ENCODE measurements around the gene RASGRP2. TPM values are rescaled to one million over a fixed set of nuclear protein-coding genes. Genes with fewer than 3 reads are reported as not detected.

Gene RASGRP2
- total RNA-seq, 6 donors from 2014 or later, result 20.5 to 80.7 (median 33.9) TPM

- DNase-seq, result no peak
- WGBS, 2 donors, result 86 to 89% methylated on average over 8 of the region's 8 CpGs
- ATAC-seq (ENCODE audit: low FRiP score in 2 of 2), result no peak
- no peaks in the 10 kb centered on the region for H3K9me3 ChIP-seq
- TF ChIP-seq EP300 (IDR thresholded peaks at IDR 0.05) (no peak), POLR2AphosphoS5 (IDR thresholded peaks at IDR 0.05) (no peak), POLR2A (IDR thresholded peaks at IDR 0.05) (no peak)
- TF ChIP-seq, protein P1, sequence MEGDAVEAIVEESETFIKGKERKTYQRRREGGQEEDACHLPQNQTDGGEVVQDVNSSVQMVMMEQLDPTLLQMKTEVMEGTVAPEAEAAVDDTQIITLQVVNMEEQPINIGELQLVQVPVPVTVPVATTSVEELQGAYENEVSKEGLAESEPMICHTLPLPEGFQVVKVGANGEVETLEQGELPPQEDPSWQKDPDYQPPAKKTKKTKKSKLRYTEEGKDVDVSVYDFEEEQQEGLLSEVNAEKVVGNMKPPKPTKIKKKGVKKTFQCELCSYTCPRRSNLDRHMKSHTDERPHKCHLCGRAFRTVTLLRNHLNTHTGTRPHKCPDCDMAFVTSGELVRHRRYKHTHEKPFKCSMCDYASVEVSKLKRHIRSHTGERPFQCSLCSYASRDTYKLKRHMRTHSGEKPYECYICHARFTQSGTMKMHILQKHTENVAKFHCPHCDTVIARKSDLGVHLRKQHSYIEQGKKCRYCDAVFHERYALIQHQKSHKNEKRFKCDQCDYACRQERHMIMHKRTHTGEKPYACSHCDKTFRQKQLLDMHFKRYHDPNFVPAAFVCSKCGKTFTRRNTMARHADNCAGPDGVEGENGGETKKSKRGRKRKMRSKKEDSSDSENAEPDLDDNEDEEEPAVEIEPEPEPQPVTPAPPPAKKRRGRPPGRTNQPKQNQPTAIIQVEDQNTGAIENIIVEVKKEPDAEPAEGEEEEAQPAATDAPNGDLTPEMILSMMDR (IDR thresholded peaks at IDR 0.05), result no peak
- peaks cover 52 to 81% (median 75%) of the 10 kb centered on the region in 4 donors for H3K36me3 ChIP-seq
- H3K27me3 ChIP-seq, result no peaks in the 10 kb centered on the region
- peaks cover 23 to 43% (median 29%) of the 10 kb centered on the region in 4 donors for H3K4me1 ChIP-seq
- no peak overlapping the region for H3K4me3 ChIP-seq
- peak overlapping the region in 3 of 4 donors; percentile 20 to 67 (median 50) for H3K27ac ChIP-seq
Observed at GRCh38 chr11:64764753-64765152, 20.8 kb upstream of the RASGRP2 start.

DNA sequence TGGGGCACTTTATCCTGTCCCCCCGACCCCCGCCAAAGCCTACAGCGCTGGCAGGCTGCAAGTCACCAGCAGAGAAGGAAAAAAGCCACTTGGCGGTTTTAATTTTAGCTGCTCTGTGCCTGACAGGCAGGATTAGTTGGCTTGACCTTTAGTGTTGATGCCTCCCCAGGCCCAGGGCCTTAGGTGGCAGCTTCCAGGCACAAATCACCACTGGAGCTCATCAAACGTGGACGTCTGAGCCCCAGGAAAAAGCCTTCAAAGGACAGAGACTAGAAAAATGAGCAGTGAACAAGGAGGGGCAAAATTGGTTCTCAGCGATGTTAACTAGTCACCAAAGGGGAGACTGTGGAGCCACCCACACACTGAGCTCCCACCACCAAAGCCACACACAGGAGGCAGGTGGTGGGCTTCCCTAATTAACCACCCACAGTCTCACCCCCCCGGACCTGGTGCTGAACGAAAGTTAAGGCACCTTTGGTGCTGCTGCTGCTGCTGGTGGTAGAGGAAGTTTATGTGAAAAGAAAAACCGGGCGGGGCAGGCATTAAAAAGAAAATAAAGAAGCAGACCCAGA, 20.2 kb upstream of the RASGRP2 start:
- 62 to 65% methylated on average over 11 of the region's 11 CpGs for WGBS, 2 donors
- Histone ChIP-seq H3K36me3 (peaks cover 46 to 74% (median 68%) of the 10 kb centered on the region in 4 donors), H3K9me3 (no peaks in the 10 kb centered on the region), H3K27ac (peak overlapping the region in 3 of 4 donors; percentile 12 to 67 (median 50)), H3K27me3 (no peaks in the 10 kb centered on the region), H3K4me3 (no peak overlapping the region), H3K4me1 (peaks cover 26 to 49% (median 31%) of the 10 kb centered on the region in 4 donors)
- ATAC-seq (ENCODE audit: low FRiP score in 2 of 2) (no peak), DNase-seq (no peak)
- TF ChIP-seq EP300 (IDR thresholded peaks at IDR 0.05) (no peak), POLR2AphosphoS5 (IDR thresholded peaks at IDR 0.05) (no peak), POLR2A (IDR thresholded peaks at IDR 0.05) (no peak)
- TF ChIP-seq, protein P1 (IDR thresholded peaks at IDR 0.05), result no peak

DNA sequence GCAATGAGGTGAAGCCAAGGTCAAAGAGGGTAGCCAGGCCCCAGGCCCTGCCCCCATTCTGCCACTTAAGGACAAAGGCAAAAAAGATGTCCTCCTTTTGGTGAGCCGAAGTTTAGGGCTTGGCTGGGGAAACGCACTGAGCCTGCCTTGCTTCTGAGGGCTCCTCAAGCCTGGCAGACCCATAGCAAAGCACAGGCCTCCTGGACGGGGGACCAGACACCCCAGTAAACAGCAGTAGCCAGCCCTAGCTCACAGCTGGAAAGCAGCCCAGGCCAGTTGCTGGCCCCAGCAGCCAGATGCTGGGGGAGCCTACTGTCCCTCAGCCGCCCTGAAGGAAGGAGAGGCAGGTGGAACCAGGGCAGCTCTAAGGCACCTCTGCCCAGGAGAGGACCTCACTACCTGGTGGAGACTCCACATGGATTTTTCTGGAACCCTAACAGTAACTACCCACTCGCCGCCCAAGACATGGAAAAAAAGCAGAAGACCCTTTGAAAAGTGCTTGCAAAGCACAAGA, 19.6 kb upstream of the RASGRP2 start:
- peaks cover 26 to 50% (median 31%) of the 10 kb centered on the region in 4 donors for H3K4me1 ChIP-seq
- no peak overlapping the region for H3K4me3 ChIP-seq
- peak in 1 of 2 donors; percentile 26 for DNase-seq
- no peak for TF ChIP-seq EP300 (IDR thresholded peaks at IDR 0.05)
- H3K27ac ChIP-seq, result peak overlapping the region in 3 of 4 donors; percentile 12 to 67 (median 50)
- 83 to 89% methylated on average over 4 to 6 of the region's 6 CpGs for WGBS, 2 donors
- H3K27me3 ChIP-seq, result no peaks in the 10 kb centered on the region
- H3K9me3 ChIP-seq, result no peaks in the 10 kb centered on the region
- H3K36me3 ChIP-seq, result peaks cover 41 to 69% (median 63%) of the 10 kb centered on the region in 4 donors
- ATAC-seq (ENCODE audit: low FRiP score in 2 of 2), result no peak

DNA sequence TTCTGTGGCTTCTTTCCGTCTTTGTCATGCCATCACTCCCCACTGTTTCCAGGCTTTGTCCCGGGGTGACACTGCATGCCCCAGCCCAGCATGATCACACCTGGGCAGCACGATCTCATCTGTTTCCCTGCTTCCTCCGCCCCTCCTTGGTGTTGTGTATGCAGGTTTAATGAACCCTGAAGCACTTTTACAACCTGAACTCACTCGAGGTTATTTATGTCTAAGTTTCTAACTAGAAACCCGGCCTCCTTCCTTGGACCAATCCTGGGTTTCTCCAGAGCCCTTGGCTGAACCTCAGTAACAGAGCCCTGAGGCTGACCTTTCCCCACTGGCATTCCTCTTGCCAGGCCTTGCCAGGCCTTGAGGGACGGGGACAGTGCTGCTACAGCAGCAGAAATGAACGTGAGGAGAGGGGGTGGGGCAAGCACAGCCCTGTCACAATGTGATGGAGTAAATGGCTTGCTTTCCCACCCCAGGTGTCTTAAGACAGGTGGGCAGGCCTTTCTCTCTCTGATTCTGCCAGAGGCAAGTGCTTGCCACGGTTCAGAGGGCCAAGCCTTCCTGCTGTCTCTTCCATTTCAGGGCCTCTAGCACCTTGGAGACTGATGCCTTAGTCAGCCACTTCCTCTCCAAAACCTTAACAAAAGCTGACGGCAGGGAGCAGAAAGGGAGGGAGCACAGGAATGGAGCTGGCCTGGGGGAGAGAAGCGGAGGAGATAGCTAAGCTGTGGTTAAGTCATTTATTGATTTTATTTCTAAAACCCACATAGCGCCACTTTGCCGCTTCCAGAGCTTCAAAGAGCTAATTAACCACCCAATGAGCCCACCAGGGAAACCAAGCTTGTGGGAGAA, 19.0 kb upstream of the RASGRP2 start:
- Histone ChIP-seq H3K36me3 (peaks cover 34 to 62% (median 56%) of the 10 kb centered on the region in 4 donors), H3K27me3 (no peaks in the 10 kb centered on the region), H3K9me3 (no peaks in the 10 kb centered on the region), H3K4me3 (no peak overlapping the region), H3K4me1 (peaks cover 23 to 46% (median 29%) of the 10 kb centered on the region in 4 donors), H3K27ac (peak overlapping the region in 3 of 4 donors; percentile 0 to 67 (median 50))
- DNase-seq (no peak), ATAC-seq (ENCODE audit: low FRiP score in 2 of 2) (no peak)
- WGBS, 2 donors, result 58 to 71% methylated on average over 13 of the region's 13 CpGs
- no peak for TF ChIP-seq EP300 (IDR thresholded peaks at IDR 0.05)
- TF ChIP-seq POLR2AphosphoS5 (IDR thresholded peaks at IDR 0.05), result peak in 1 of 2 donors; percentile 2

DNA sequence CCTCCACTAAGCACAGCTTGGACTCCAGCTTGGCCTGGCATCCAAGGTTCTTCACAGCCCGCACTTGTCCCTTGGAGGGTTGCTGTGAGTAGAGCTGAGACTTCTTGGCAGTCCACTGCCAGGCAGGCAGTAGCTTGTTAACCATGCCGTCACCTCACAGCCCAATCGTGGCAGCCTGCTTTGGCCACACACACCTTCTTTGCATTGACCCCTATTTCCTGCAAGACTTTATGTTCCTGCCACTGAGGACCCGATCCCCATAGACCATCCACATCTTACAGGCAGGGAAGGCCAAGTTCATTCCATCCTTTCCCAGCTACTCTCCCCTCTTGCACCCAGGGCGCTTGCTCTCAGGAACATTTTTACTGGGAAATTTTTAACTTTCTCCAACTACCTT, 18.3 kb upstream of the RASGRP2 start:
- no peaks in the 10 kb centered on the region for H3K9me3 ChIP-seq
- H3K4me3 ChIP-seq, result no peak overlapping the region
- TF ChIP-seq EP300 (IDR thresholded peaks at IDR 0.05), result no peak
- no peak for TF ChIP-seq POLR2A (IDR thresholded peaks at IDR 0.05)
- TF ChIP-seq POLR2AphosphoS5 (IDR thresholded peaks at IDR 0.05), result no peak
- TF ChIP-seq, protein P1 (IDR thresholded peaks at IDR 0.05), result no peak
- H3K4me1 ChIP-seq, result peaks cover 18 to 41% (median 26%) of the 10 kb centered on the region in 4 donors
- ATAC-seq (ENCODE audit: low FRiP score in 2 of 2) (no peak), DNase-seq (no peak)
- 64 to 82% methylated on average over 5 of the region's 5 CpGs for WGBS, 2 donors
- peak overlapping the region in 2 of 4 donors; percentile 0 to 50 for H3K27ac ChIP-seq
- H3K36me3 ChIP-seq, result peaks cover 28 to 56% (median 50%) of the 10 kb centered on the region in 4 donors
- no peaks in the 10 kb centered on the region for H3K27me3 ChIP-seq

All from upper lobe of left lung (tissue), 6 donors.